ENCODE measurements around the gene TMEM141. TPM values are rescaled to one million over a fixed set of nuclear protein-coding genes. Genes with fewer than 3 reads are reported as not detected.
"Not testable (repeated sequence)": the region's sequence is repeated elsewhere in the genome, so short reads cannot be mapped to it uniquely, and the experiment has no call there.

The TMEM141 gene
- total RNA-seq, 1 experiment from 2014 or later, result 32.7 TPM

DNA sequence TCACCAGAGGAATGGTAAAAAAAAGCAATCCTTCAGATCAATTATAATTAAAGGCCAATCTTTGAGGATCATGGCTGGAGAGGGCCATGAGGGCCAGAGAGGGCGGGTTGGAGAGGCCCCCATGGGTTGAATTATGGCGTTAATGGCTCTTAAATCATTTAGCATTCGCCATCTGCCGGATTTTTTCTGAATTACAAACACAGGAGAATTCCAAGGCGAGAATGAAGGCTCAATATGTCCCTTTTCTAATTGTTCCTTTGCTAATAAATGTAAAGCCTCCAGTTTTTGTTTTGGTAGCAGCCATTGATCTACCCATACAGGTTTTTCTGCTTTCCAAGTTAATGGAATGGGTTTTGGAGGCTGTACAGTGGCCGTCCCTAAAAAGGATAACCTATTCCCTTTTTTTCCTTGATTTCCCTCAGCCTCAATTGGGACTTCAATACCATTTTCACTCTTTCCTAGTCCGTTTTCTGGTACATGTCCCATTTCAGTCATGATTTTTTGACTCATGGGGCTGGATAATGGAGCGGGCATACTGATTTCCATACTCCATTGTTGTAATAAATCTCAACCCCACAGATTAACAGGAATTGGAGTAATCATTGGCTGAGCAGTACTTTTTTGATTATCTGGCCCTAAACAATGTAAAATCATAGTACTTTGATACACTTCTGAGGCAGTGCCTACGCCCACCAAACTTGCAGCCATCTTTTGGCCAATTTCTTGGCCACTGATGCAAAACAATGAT lies 6.7 kb upstream of the TMEM141 start:
- H3K4me1 ChIP-seq (ENCODE audit: insufficient read depth, low read length, poor library complexity, severe bottlenecking), result no peaks in the 10 kb centered on the region
- peak; percentile 54 for DNase-seq (ENCODE audit: low spot score)
- ChIA-PET POLR2A (ENCODE audit: low non-redundant PET) (no interaction called here), CTCF (no interaction called here)
- no peaks in the 10 kb centered on the region for H3K36me3 ChIP-seq (ENCODE audit: insufficient read depth, low read length, poor library complexity, severe bottlenecking)
- TF ChIP-seq EZH2 (IDR thresholded peaks at IDR 0.05; ENCODE audit: borderline replicate concordance, low read depth, low read length, poor library complexity, severe bottlenecking), result no peak
- TF ChIP-seq, protein P1, sequence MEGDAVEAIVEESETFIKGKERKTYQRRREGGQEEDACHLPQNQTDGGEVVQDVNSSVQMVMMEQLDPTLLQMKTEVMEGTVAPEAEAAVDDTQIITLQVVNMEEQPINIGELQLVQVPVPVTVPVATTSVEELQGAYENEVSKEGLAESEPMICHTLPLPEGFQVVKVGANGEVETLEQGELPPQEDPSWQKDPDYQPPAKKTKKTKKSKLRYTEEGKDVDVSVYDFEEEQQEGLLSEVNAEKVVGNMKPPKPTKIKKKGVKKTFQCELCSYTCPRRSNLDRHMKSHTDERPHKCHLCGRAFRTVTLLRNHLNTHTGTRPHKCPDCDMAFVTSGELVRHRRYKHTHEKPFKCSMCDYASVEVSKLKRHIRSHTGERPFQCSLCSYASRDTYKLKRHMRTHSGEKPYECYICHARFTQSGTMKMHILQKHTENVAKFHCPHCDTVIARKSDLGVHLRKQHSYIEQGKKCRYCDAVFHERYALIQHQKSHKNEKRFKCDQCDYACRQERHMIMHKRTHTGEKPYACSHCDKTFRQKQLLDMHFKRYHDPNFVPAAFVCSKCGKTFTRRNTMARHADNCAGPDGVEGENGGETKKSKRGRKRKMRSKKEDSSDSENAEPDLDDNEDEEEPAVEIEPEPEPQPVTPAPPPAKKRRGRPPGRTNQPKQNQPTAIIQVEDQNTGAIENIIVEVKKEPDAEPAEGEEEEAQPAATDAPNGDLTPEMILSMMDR (conservative IDR thresholded peaks at IDR 0.05; ENCODE audit: low read depth, low read length), result peak; percentile 56
- no peak overlapping the region for H3K4me3 ChIP-seq (ENCODE audit: low read depth, low read length, poor library complexity, severe bottlenecking)
- H3K27me3 ChIP-seq (replicated peaks; ENCODE audit: insufficient read depth, low read depth, low read length, poor library complexity), result no peaks in the 10 kb centered on the region
- no TSS peak for BruUV-seq (replicated peaks)
- intact Hi-C loops (cut with micrococcal nuclease; ENCODE audit: unreplicated experiment), result no loop called here
- no peaks in the 10 kb centered on the region for H3K9me3 ChIP-seq (ENCODE audit: low read depth, low read length, poor library complexity, severe bottlenecking)
- no peak overlapping the region for H3K27ac ChIP-seq (ENCODE audit: low read depth, low read length, poor library complexity, severe bottlenecking)

DNA sequence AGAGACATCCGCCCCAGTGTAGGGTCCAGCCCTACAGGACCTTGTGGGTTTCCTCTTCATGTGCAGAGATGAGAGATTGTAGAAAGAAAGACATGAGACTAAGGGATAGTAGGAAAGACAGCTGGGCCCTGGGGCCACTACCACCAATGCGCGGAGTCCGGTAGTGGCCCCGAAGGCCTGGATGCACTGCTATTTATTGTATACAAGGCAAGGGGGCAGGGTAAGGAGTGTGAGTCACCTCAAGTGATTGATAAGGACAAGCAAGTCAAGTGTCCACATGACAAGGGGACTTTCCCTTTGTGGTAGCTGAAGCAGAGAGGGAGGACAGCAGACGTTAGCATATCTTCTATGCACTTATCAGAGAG lies 6.2 kb upstream of the TMEM141 start:
- BruUV-seq (replicated peaks), result no TSS peak

DNA sequence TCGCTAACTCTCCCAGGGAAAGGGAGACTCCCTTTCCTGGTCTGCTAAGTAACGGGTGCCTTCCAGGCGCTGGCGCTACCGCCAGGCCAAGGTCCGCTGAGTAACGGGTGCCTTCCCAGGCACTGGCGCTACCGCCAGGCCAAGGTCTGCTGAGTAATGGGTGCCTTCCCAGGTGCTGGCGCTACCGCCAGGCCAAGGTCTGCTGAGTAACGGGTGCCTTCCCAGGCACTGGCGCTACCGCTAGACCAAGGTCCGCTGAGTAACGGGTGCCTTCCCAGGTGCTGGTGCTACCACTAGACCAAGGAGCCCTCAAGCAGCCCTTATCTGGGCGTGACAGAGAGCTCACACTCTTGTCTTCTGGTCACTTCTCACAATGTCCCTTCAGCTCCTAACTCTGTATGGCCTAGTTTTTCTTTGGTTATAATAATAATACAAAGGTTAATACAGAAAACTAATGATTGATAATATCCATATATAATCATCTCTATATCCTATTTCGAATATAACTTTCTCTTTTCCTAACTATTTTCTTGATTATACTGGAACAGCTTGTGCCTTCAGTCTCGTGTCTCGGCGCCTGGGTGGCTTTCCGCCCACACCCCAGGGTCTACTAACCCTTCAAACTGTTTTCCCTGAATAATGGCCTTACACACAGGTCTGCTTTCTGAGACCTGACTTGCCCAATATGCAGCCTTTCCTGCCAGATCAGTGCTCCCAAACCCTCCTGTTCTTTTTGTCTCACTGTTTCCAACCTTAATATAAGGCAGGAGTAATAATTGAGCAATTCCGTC lies 5.4 kb upstream of the TMEM141 start:
- H3K27ac ChIP-seq (ENCODE audit: low read depth, low read length, poor library complexity, severe bottlenecking); POLR2A ChIA-PET (ENCODE audit: low non-redundant PET); DNase-seq (ENCODE audit: low spot score); intact Hi-C loops (cut with micrococcal nuclease; ENCODE audit: unreplicated experiment); H3K4me1 ChIP-seq (ENCODE audit: insufficient read depth, low read length, poor library complexity, severe bottlenecking); BruUV-seq (replicated peaks); H3K9me3 ChIP-seq (ENCODE audit: low read depth, low read length, poor library complexity, severe bottlenecking); H3K27me3 ChIP-seq (replicated peaks; ENCODE audit: insufficient read depth, low read depth, low read length, poor library complexity); H3K4me3 ChIP-seq (ENCODE audit: low read depth, low read length, poor library complexity, severe bottlenecking); H3K36me3 ChIP-seq (ENCODE audit: insufficient read depth, low read length, poor library complexity, severe bottlenecking): not testable (repeated sequence)
- CTCF ChIA-PET, result interaction anchor here (0.8 to 1.2 kb wide), 3 partner anchors 22 to 725 kb away, joined by 3 to 5 read pairs (median 3); partner anchors contain the start of gene LCN15

More for the DNA sequence above, 6.2 kb upstream of the TMEM141 start:
- intact Hi-C loops (cut with micrococcal nuclease; ENCODE audit: unreplicated experiment), result no loop called here
- no peak overlapping the region for H3K4me3 ChIP-seq (ENCODE audit: low read depth, low read length, poor library complexity, severe bottlenecking)
- no peaks in the 10 kb centered on the region for H3K36me3 ChIP-seq (ENCODE audit: insufficient read depth, low read length, poor library complexity, severe bottlenecking)
- H3K4me1 ChIP-seq (ENCODE audit: insufficient read depth, low read length, poor library complexity, severe bottlenecking), result peaks cover under 1% of the 10 kb centered on the region
- ChIA-PET POLR2A (ENCODE audit: low non-redundant PET) (no interaction called here), CTCF (interaction anchor here (0.8 kb wide), 1 partner anchor 726 kb away, joined by 3 read pairs; no protein-coding TSS in a partner anchor)
- no peaks in the 10 kb centered on the region for H3K27me3 ChIP-seq (replicated peaks; ENCODE audit: insufficient read depth, low read depth, low read length, poor library complexity)
- DNase-seq (ENCODE audit: low spot score), result no peak
- no peak overlapping the region for H3K27ac ChIP-seq (ENCODE audit: low read depth, low read length, poor library complexity, severe bottlenecking)
- no peaks in the 10 kb centered on the region for H3K9me3 ChIP-seq (ENCODE audit: low read depth, low read length, poor library complexity, severe bottlenecking)
- TF ChIP-seq, protein P1 (conservative IDR thresholded peaks at IDR 0.05; ENCODE audit: low read depth, low read length), result no peak
- no peak for TF ChIP-seq EZH2 (IDR thresholded peaks at IDR 0.05; ENCODE audit: borderline replicate concordance, low read depth, low read length, poor library complexity, severe bottlenecking)

Measured in A673 (cell line).